Fibroblast of the aortic adventitia (primary cell): ENCODE results near the gene TCEA2. TPM values are rescaled to one million over a fixed set of nuclear protein-coding genes. Genes with fewer than 3 reads are reported as not detected.

Experiments used
- DNase-seq: peaks from one replicate; pipeline ENCODE4 v3.0.0-alpha.2; 2010; ENCODE audit warnings: low read depth
- H3K4me3 ChIP-seq: 2 replicates; pipeline ENCODE4 v1.5.1; 2011; ENCODE audit warnings: low read depth, mild to moderate bottlenecking, control low read depth, low read length, moderate library complexity
- CTCF ChIP-seq: IDR thresholded peaks from 2 replicates; pipeline ENCODE4 v1.5.1; 2011; ENCODE audit warnings: mild to moderate bottlenecking, low read length, control low read depth, inconsistent platforms; ENCODE audit not compliant: insufficient read depth
- total RNA-seq: library from RNA; depleted of rRNA; stranded (reverse); fragments of >200 nt; gene quantifications from 2 replicates; pipeline ENCODE4 v1.2.3, GENCODE V29; 2012; ENCODE audit warnings: low replicate concordance

The TCEA2 gene
- total RNA-seq, 1 donor, result 23.5 TPM

GRCh38 chr20:64092258-64093012 lies 29.4 kb downstream of the TCEA2 start:
- no peak for TF ChIP-seq CTCF
- no peak overlapping the region for H3K4me3 ChIP-seq
- no peak for DNase-seq

GRCh38 chr20:64093013-64093503 lies 30.1 kb downstream of the TCEA2 start:
- TF ChIP-seq CTCF, result no peak
- no peak for DNase-seq
- H3K4me3 ChIP-seq, result no peak overlapping the region

GRCh38 chr20:64095455-64095854 lies 32.5 kb downstream of the TCEA2 start:
- TF ChIP-seq CTCF, result no peak
- H3K4me3 ChIP-seq, result no peak overlapping the region
- DNase-seq, result no peak

GRCh38 chr20:64095927-64096326 lies 32.9 kb downstream of the TCEA2 start:
- TF ChIP-seq CTCF, result no peak
- no peak overlapping the region for H3K4me3 ChIP-seq
- DNase-seq, result no peak

GRCh38 chr20:64096535-64096934 lies 33.5 kb downstream of the TCEA2 start:
- no peak for DNase-seq
- no peak overlapping the region for H3K4me3 ChIP-seq
- no peak for TF ChIP-seq CTCF

GRCh38 chr20:64098471-64099013 lies 35.5 kb downstream of the TCEA2 start:
- no peak for TF ChIP-seq CTCF
- no peak overlapping the region for H3K4me3 ChIP-seq
- DNase-seq, result no peak
